ENCODE results near the gene HCST.

HCST gene

GRCh38 chr19:35860818-35861639 is 41.3 kb upstream of the HCST start:
- Histone ChIP-seq H3K4me3 (replicated peaks; ENCODE audit: insufficient read depth, low read length) (no peak overlapping the region), H3K27me3 (ENCODE audit: insufficient read depth, poor library complexity, severe bottlenecking) (peaks cover 44% of the 10 kb centered on the region), H3K27ac (replicated peaks) (no peak overlapping the region)
- no peak for TF ChIP-seq GABPA (IDR thresholded peaks at IDR 0.05; ENCODE audit: low read depth)
- no peak for TF ChIP-seq REST (IDR thresholded peaks at IDR 0.05; ENCODE audit: insufficient replicate concordance, low read depth)
- TF ChIP-seq POLR2AphosphoS5 (IDR thresholded peaks at IDR 0.05; ENCODE audit: low read depth), result no peak
- no peak for TF ChIP-seq CTCF (IDR thresholded peaks at IDR 0.05; ENCODE audit: insufficient read depth, low read length)
- TF ChIP-seq SPI1 (IDR thresholded peaks at IDR 0.05; ENCODE audit: borderline replicate concordance, low read depth), result no peak
- DNase-seq (ENCODE audit: low read depth in 1 of 2, low spot score in 1 of 2), result no peak

- Histone ChIP-seq H3K27ac (replicated peaks) (no peak overlapping the region), H3K4me3 (replicated peaks; ENCODE audit: insufficient read depth, low read length) (no peak overlapping the region), H3K27me3 (ENCODE audit: insufficient read depth, poor library complexity, severe bottlenecking) (peaks cover 42% of the 10 kb centered on the region)
- no peak for DNase-seq (ENCODE audit: low read depth in 1 of 2, low spot score in 1 of 2)
- TF ChIP-seq CTCF (IDR thresholded peaks at IDR 0.05; ENCODE audit: insufficient read depth, low read length) (no peak), REST (IDR thresholded peaks at IDR 0.05; ENCODE audit: insufficient replicate concordance, low read depth) (no peak), POLR2AphosphoS5 (IDR thresholded peaks at IDR 0.05; ENCODE audit: low read depth) (no peak), GABPA (IDR thresholded peaks at IDR 0.05; ENCODE audit: low read depth) (no peak), SPI1 (IDR thresholded peaks at IDR 0.05; ENCODE audit: borderline replicate concordance, low read depth) (no peak)
Observed at GRCh38 chr19:35861640-35862160, 40.6 kb upstream of the HCST start.

- Histone ChIP-seq H3K27me3 (ENCODE audit: insufficient read depth, poor library complexity, severe bottlenecking) (peaks cover 40% of the 10 kb centered on the region), H3K4me3 (replicated peaks; ENCODE audit: insufficient read depth, low read length) (no peak overlapping the region), H3K27ac (replicated peaks) (no peak overlapping the region)
- TF ChIP-seq SPI1 (IDR thresholded peaks at IDR 0.05; ENCODE audit: borderline replicate concordance, low read depth) (no peak), GABPA (IDR thresholded peaks at IDR 0.05; ENCODE audit: low read depth) (no peak), POLR2AphosphoS5 (IDR thresholded peaks at IDR 0.05; ENCODE audit: low read depth) (no peak), CTCF (IDR thresholded peaks at IDR 0.05; ENCODE audit: insufficient read depth, low read length) (no peak), REST (IDR thresholded peaks at IDR 0.05; ENCODE audit: insufficient replicate concordance, low read depth) (no peak)
- DNase-seq (ENCODE audit: low read depth in 1 of 2, low spot score in 1 of 2), result no peak
Observed at GRCh38 chr19:35862528-35862927, 39.8 kb upstream of the HCST start.

Data from HL-60 (cell line).